Mesothelial cell of epicardium (in vitro differentiated cells): ENCODE results near the gene SLC27A3. TPM values are rescaled to one million over a fixed set of nuclear protein-coding genes. Genes with fewer than 3 reads are reported as not detected.

Experiments
- DNase-seq, 2 experiments: peaks; one replicate each; pipeline ENCODE4 v3.0.0; 2021; ENCODE audit warnings: low spot score in 2 of 2; ENCODE audit not compliant: unreplicated experiment in 2 of 2
- H3K27ac Mint-ChIP-seq: 2 replicates; pipeline ENCODE4 v1.8.0; 2021; ENCODE audit warnings: mixed read lengths
- H3K27me3 Mint-ChIP-seq: 2 replicates; pipeline ENCODE4 v1.8.0; 2021; ENCODE audit warnings: low read depth, mixed read lengths
- H3K36me3 Mint-ChIP-seq: 2 replicates; pipeline ENCODE4 v1.8.0; 2021; ENCODE audit warnings: mixed read lengths
- H3K4me1 Mint-ChIP-seq: 2 replicates; pipeline ENCODE4 v1.8.0; 2021; ENCODE audit warnings: mixed read lengths
- H3K4me3 Mint-ChIP-seq: 2 replicates; pipeline ENCODE4 v1.8.0; 2021; ENCODE audit warnings: mild to moderate bottlenecking, moderate library complexity, mixed read lengths
- H3K9me3 Mint-ChIP-seq: 2 replicates; pipeline ENCODE4 v1.8.0; 2021; ENCODE audit warnings: mixed read lengths
- total RNA-seq: library from RNA; stranded (reverse); gene quantifications from 3 replicates; pipeline ENCODE4 v1.2.1, GENCODE V29; 2021
- TF ChIP-seq, protein P1 (sequence below): fragments of 200-600 bp; sonication (generic); IDR thresholded peaks from one replicate; pipeline ENCODE4 v1.5.0; 2021; ENCODE audit warnings: antibody characterized with exemption; ENCODE audit not compliant: unreplicated experiment

Gene SLC27A3
- total RNA-seq, 1 donor from 2014 or later, result 29.7 TPM

DNA sequence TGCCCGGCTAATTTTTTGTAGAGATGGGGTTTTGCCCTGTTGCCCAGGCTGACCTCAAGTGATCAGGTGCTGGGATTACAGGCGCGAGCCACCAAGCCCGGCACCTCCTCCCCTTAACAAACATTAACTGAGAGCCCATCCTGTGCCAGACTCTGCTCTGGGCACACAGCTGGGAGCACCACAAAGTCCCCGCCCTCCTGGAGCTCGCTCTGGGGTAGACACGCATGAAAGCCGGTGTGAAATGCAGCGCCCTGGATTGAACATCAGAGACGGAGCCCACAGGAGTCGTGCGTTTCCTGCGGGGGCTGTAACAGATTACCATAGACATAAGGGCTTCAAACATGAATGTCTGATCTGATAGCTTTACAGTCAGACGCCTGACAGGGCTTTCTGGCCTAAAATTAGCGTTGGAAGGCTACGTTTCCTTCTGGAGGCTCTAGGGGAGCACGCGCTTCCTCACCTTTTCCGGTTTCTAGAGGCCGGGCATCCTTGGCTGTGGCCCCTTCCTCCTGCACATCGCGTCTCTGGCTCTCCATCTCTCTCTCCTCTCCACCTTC is 14.3 kb downstream of the SLC27A3 start:
- peaks cover 15% of the 10 kb centered on the region for H3K4me1 Mint-ChIP-seq
- no peaks in the 10 kb centered on the region for H3K27me3 Mint-ChIP-seq
- no peaks in the 10 kb centered on the region for H3K9me3 Mint-ChIP-seq
- peak overlapping the region; percentile 93 for H3K27ac Mint-ChIP-seq
- peak overlapping the region; percentile 25 for H3K4me3 Mint-ChIP-seq
- no peaks in the 10 kb centered on the region for H3K36me3 Mint-ChIP-seq
- TF ChIP-seq, protein P1, sequence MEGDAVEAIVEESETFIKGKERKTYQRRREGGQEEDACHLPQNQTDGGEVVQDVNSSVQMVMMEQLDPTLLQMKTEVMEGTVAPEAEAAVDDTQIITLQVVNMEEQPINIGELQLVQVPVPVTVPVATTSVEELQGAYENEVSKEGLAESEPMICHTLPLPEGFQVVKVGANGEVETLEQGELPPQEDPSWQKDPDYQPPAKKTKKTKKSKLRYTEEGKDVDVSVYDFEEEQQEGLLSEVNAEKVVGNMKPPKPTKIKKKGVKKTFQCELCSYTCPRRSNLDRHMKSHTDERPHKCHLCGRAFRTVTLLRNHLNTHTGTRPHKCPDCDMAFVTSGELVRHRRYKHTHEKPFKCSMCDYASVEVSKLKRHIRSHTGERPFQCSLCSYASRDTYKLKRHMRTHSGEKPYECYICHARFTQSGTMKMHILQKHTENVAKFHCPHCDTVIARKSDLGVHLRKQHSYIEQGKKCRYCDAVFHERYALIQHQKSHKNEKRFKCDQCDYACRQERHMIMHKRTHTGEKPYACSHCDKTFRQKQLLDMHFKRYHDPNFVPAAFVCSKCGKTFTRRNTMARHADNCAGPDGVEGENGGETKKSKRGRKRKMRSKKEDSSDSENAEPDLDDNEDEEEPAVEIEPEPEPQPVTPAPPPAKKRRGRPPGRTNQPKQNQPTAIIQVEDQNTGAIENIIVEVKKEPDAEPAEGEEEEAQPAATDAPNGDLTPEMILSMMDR, result no peak
- DNase-seq, result no peak

DNA sequence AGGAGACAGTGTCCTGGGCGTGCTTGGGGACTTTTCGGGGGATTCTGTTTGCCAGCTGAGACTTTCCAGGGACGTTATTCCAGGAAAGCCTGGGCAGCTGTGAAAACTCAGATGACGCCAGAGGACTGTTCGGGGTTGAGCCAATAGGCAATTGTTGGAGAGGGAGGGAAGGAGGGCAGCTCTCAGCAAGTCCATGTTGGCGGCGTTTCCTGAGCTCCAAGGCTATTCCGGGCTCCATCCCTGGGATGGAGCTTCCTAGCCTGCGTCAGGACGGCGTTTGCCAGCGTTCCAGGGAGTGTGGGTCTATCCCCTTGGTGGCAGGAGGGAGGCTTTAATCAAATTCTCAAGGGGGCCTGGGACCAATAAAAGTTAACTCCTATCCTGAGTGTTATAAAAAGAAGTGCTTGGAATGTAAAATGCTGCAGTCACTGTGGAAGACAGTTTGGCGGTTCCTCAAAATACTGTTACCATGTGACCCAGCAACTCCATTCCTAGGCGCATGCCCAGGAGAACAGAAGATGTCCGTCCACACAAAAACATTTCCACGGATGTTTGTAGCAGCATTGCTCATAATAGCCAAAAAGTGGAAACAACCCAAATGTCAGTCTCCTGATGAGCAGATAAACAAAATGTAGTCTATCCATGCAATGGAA is 15.2 kb downstream of the SLC27A3 start:
- TF ChIP-seq, protein P1, result no peak
- Mint-ChIP-seq H3K9me3 (no peaks in the 10 kb centered on the region), H3K27ac (peak overlapping the region; percentile 93), H3K4me3 (peak overlapping the region; percentile 25), H3K4me1 (peaks cover 14% of the 10 kb centered on the region), H3K36me3 (no peaks in the 10 kb centered on the region), H3K27me3 (no peaks in the 10 kb centered on the region)
- DNase-seq, result peak in 1 of 2 experiments; percentile 55

DNA sequence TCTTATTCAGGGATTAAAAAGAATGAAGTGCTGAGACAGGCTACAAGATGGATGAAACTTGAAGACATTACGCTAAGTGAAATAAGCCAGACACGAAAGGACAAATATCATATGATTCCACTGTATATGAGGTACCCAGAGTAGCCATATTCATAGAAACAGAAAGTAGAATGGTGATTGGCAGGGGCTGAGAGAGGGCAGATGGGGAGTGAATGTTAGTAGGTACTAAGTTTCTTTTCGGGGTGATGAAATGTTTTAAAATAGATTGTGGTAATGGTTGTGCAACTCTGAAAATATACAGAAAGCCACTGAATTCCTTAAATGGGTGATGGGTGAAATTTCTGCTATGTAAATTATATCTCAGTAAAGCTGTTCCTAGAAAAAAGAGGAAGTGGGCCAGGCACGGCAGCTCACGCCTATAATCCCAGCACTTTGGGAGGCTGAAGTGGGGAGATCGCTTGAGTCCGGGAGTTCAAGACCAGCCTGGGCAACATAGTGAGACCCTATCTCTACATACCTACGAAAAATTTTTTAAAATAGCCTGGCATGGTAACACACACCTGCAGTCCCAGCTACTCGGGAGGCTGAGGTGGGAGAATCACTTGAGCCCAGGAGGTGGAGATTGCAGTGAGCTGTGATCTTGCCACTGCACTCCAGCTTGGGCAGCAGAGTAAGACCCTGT is 15.9 kb downstream of the SLC27A3 start:
- peak overlapping the region; percentile 93 for H3K27ac Mint-ChIP-seq
- no peak for DNase-seq
- H3K36me3 Mint-ChIP-seq, result no peaks in the 10 kb centered on the region
- TF ChIP-seq, protein P1, result no peak
- H3K4me3 Mint-ChIP-seq, result no peak overlapping the region
- H3K27me3 Mint-ChIP-seq, result no peaks in the 10 kb centered on the region
- peaks cover 14% of the 10 kb centered on the region for H3K4me1 Mint-ChIP-seq
- H3K9me3 Mint-ChIP-seq, result no peaks in the 10 kb centered on the region

DNA sequence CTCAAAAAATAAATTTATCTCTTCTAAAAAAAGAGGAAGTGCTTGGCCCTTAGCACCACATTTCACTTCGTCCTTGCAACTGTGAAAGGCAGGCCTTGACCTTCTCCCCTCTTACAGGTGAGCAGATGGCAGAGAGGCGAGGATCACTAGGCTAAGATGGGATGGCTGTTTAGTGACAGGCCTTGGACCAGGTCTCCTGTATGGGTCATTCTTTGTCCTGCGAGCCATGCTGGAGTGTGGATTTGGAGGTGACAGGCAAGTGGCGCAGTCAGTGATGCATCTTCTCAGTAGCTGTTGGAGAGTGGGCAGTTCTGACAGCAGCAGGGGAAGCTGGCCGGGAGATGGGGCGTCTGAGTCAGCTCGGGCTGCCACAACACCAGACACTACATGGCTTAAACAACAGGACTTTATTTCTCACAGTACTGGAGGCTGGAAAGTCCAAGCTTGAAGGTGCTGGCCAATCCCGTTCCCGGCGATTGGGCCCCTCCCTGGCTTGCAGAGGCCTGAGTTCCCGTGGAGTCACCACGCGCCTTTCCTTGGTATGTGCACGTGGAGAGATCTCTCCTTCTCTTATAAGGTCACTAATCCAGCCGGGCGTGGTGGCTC is 16.5 kb downstream of the SLC27A3 start:
- H3K27ac Mint-ChIP-seq, result no peak overlapping the region

DNA sequence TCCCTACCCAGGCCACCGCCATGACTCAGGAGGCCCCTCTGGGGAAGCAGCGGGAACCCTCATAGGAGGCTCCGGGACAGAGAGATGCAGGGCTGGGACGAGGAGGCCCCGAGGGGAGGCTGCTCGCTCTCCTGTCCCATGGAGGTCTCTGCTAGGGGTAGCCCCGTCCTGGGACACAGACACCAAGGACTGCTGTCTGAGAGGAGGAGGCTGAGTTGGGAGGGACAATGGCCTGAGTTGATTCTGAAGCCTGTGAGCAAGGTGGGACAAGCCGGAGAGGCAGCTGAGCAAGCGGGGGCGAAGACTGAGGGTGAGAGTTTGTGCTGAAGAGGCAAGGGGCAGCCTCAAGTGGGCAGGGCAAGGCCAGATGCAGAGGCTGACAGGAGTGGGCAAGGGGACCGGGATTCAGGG is 17.4 kb downstream of the SLC27A3 start:
- Mint-ChIP-seq H3K9me3 (no peaks in the 10 kb centered on the region), H3K27me3 (no peaks in the 10 kb centered on the region), H3K4me3 (no peak overlapping the region), H3K27ac (no peak overlapping the region), H3K36me3 (no peaks in the 10 kb centered on the region), H3K4me1 (peaks cover 13% of the 10 kb centered on the region)
- TF ChIP-seq, protein P1, result no peak
- no peak for DNase-seq

More for the DNA sequence above, 16.5 kb downstream of the SLC27A3 start:
- Mint-ChIP-seq H3K4me1 (peaks cover 14% of the 10 kb centered on the region), H3K4me3 (no peak overlapping the region), H3K9me3 (no peaks in the 10 kb centered on the region), H3K36me3 (no peaks in the 10 kb centered on the region), H3K27me3 (no peaks in the 10 kb centered on the region)
- TF ChIP-seq, protein P1, result no peak
- DNase-seq, result no peak
